ENCODE data around the gene PREX1.

GRCh38 chr20:48802647-48803046, 25.2 kb downstream of the PREX1 start:
- TF ChIP-seq, protein P1, sequence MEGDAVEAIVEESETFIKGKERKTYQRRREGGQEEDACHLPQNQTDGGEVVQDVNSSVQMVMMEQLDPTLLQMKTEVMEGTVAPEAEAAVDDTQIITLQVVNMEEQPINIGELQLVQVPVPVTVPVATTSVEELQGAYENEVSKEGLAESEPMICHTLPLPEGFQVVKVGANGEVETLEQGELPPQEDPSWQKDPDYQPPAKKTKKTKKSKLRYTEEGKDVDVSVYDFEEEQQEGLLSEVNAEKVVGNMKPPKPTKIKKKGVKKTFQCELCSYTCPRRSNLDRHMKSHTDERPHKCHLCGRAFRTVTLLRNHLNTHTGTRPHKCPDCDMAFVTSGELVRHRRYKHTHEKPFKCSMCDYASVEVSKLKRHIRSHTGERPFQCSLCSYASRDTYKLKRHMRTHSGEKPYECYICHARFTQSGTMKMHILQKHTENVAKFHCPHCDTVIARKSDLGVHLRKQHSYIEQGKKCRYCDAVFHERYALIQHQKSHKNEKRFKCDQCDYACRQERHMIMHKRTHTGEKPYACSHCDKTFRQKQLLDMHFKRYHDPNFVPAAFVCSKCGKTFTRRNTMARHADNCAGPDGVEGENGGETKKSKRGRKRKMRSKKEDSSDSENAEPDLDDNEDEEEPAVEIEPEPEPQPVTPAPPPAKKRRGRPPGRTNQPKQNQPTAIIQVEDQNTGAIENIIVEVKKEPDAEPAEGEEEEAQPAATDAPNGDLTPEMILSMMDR (IDR thresholded peaks at IDR 0.05; ENCODE audit: low read depth, low read length): no peak
- TF ChIP-seq, protein P2, sequence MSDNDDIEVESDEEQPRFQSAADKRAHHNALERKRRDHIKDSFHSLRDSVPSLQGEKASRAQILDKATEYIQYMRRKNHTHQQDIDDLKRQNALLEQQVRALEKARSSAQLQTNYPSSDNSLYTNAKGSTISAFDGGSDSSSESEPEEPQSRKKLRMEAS (IDR thresholded peaks at IDR 0.05; ENCODE audit: low read depth, low read length): no peak
- TF ChIP-seq POLR2A (IDR thresholded peaks at IDR 0.05; ENCODE audit: extremely low read depth, insufficient read length): no peak
- no peak for TF ChIP-seq MYC (IDR thresholded peaks at IDR 0.05; ENCODE audit: low read depth, low read length)
